OCI-LY7 (cell line): ENCODE data around the gene CCDC27.

Source experiments
- EZH2phosphoT487 ChIP-seq: fragments of 200-600 bp; sonication (generic); IDR thresholded peaks from 2 replicates; pipeline ENCODE4 v1.6.1; 2018; ENCODE audit warnings: low read depth, borderline replicate concordance, mild to moderate bottlenecking, mixed run types, antibody characterized with exemption, low read length, moderate library complexity, mixed read lengths
- TF ChIP-seq, protein P1 (sequence below): fragments of 200-600 bp; sonication (generic); conservative IDR thresholded peaks from 2 replicates; pipeline ENCODE4 v1.5.1; 2014; ENCODE audit warnings: mild to moderate bottlenecking, antibody characterized with exemption, low read length, moderate library complexity, mixed read lengths

DNA sequence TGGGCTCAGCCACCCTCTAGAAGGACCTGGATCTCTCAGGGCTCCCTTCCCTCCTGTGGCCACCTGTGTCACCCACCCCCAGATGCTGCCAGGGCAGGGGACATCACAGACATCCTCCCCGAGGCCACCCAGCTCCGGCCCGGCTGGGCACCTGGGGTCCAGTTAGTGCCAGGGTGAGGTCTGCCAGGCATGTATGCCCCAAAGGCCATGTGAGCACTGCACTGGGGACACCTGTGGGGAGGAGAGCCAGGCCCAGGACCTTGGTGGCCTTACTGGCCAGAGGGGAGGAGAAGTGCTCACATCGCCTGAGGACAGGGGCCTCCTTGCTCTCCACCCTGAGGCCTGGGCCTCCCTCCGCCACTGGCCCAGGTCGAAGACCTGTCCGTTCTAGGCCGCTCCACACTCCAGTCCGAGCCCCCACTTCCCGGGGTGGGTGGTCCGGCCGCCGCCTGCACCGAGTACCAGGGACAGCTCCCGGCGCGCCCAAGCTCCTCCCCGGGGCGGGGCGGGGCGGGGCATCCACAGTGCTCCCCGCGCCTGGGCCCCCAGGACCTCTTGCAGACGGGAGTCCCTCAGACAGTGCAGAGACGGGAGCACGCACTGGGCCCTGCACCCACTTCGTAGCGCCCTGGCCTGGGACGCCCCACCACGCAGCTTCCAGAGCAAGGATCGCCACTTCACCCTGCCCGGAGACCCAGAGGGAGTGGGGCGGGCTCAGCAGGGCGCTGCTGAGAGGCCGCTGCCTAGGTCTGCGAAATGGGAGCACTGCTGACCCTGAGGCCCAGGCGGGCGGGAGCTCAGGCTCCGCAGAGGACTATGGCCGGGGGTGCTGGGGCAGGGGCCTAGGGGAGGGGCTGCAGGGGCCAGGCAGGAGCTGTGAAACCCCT lies 34.3 kb upstream of the CCDC27 start:
- TF ChIP-seq, protein P1, sequence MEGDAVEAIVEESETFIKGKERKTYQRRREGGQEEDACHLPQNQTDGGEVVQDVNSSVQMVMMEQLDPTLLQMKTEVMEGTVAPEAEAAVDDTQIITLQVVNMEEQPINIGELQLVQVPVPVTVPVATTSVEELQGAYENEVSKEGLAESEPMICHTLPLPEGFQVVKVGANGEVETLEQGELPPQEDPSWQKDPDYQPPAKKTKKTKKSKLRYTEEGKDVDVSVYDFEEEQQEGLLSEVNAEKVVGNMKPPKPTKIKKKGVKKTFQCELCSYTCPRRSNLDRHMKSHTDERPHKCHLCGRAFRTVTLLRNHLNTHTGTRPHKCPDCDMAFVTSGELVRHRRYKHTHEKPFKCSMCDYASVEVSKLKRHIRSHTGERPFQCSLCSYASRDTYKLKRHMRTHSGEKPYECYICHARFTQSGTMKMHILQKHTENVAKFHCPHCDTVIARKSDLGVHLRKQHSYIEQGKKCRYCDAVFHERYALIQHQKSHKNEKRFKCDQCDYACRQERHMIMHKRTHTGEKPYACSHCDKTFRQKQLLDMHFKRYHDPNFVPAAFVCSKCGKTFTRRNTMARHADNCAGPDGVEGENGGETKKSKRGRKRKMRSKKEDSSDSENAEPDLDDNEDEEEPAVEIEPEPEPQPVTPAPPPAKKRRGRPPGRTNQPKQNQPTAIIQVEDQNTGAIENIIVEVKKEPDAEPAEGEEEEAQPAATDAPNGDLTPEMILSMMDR: no peak
- no peak for TF ChIP-seq EZH2phosphoT487
